ENCODE measurements around the gene PRKCA. TPM values are rescaled to one million over a fixed set of nuclear protein-coding genes. Genes with fewer than 3 reads are reported as not detected.

PRKCA gene
- total RNA-seq, 2 experiments from 2014 or later = 84.4 to 87.9 TPM

GRCh38 chr17:66576473-66576872, 274.1 kb downstream of the PRKCA start:
- ATAC-seq (no peak), DNase-seq (no peak)
- Mint-ChIP-seq H3K9me3 (no peaks in the 10 kb centered on the region), H3K4me1 (ENCODE audit: low read depth) (peaks cover 21% of the 10 kb centered on the region), H3K27me3 (no peaks in the 10 kb centered on the region), H3K27ac (no peak overlapping the region), H3K4me3 (no peak overlapping the region), H3K36me3 (ENCODE audit: low read depth) (peaks cover 12% of the 10 kb centered on the region)
- no peak for TF ChIP-seq CTCF (IDR thresholded peaks at IDR 0.05)
- intact Hi-C loops (cut with micrococcal nuclease) = no loop called here
- POLR2A ChIA-PET = no interaction called here
- CTCF ChIA-PET = no interaction called here

GRCh38 chr17:66577041-66577440, 274.6 kb downstream of the PRKCA start:
- TF ChIP-seq CTCF (IDR thresholded peaks at IDR 0.05) = no peak
- DNase-seq (no peak), ATAC-seq (no peak)
- H3K27ac Mint-ChIP-seq = no peak overlapping the region
- H3K4me3 Mint-ChIP-seq = no peak overlapping the region
- peaks cover 17% of the 10 kb centered on the region for H3K36me3 Mint-ChIP-seq (ENCODE audit: low read depth)
- ChIA-PET POLR2A (no interaction called here), CTCF (interaction anchor here (1.0 kb wide), 1 partner anchor 10 kb away, joined by 5 read pairs; no protein-coding TSS in a partner anchor)
- H3K27me3 Mint-ChIP-seq = no peaks in the 10 kb centered on the region
- H3K9me3 Mint-ChIP-seq = peaks cover 2% of the 10 kb centered on the region
- intact Hi-C loops (cut with micrococcal nuclease) = no loop called here
- H3K4me1 Mint-ChIP-seq (ENCODE audit: low read depth) = peaks cover 21% of the 10 kb centered on the region

DNA sequence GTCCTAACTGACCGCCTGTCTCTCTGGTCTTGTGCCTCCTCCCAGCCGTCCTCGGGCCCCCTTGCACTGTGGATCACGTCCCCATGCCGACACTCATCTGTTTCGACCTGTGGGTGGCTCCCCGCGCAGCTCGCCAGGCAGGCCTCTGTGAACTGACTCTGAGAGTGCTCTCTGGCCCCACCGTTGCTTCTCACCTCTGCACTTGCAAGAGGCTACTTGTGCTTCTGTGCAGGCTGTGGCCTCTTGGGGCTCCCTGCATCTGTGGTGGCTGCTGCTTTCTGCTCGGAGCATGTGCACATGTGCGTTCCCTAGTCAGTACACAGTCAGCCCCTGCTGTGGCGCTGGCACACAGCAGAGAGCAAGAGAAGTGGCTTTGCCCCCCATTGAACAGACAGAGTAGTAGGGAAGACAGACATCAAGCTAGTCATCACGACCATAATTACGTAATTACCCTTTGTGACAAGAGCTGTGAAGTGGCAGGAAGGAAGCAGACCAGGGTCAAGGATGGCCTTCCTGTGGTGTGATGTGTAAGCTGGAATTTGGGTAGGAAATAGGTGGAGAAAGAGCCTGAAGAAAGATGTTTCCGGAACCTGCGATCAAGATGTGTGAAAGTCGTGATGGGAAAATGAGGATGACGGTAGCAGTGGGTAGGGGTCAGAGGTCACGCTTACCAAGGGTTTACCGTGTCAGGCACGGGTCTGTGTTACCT, 276.5 kb downstream of the PRKCA start:
- Mint-ChIP-seq H3K36me3 (ENCODE audit: low read depth) (peaks cover 33% of the 10 kb centered on the region), H3K27me3 (no peaks in the 10 kb centered on the region), H3K4me3 (no peak overlapping the region), H3K27ac (peak overlapping the region; percentile 64), H3K4me1 (ENCODE audit: low read depth) (peaks cover 17% of the 10 kb centered on the region), H3K9me3 (peaks cover 6% of the 10 kb centered on the region)
- intact Hi-C loops (cut with micrococcal nuclease) = no loop called here
- ATAC-seq (no peak), DNase-seq (no peak)
- CTCF ChIA-PET = no interaction called here
- POLR2A ChIA-PET = interaction anchor here (0.9 kb wide), 1 partner anchor 324 kb away, joined by 3 read pairs; no protein-coding TSS in a partner anchor
- no peak for TF ChIP-seq CTCF (IDR thresholded peaks at IDR 0.05)

- ChIA-PET POLR2A (no interaction called here), CTCF (interaction anchor here (2.1 kb wide), 1 partner anchor 12 kb away, joined by 10 read pairs; no protein-coding TSS in a partner anchor)
- peaks cover 34% of the 10 kb centered on the region for H3K36me3 Mint-ChIP-seq (ENCODE audit: low read depth)
- no peak overlapping the region for H3K4me3 Mint-ChIP-seq
- DNase-seq (no peak), ATAC-seq (no peak)
- peaks cover 6% of the 10 kb centered on the region for H3K9me3 Mint-ChIP-seq
- peak overlapping the region; percentile 64 for H3K27ac Mint-ChIP-seq
- TF ChIP-seq CTCF (IDR thresholded peaks at IDR 0.05) = no peak
- intact Hi-C loops (cut with micrococcal nuclease) = no loop called here
- H3K4me1 Mint-ChIP-seq (ENCODE audit: low read depth) = peaks cover 17% of the 10 kb centered on the region
- no peaks in the 10 kb centered on the region for H3K27me3 Mint-ChIP-seq
Observed at GRCh38 chr17:66579556-66579955, 277.1 kb downstream of the PRKCA start.

- POLR2A ChIA-PET = no interaction called here
- Mint-ChIP-seq H3K9me3 (peaks cover 6% of the 10 kb centered on the region), H3K27ac (no peak overlapping the region), H3K4me3 (no peak overlapping the region), H3K27me3 (no peaks in the 10 kb centered on the region), H3K4me1 (ENCODE audit: low read depth) (peaks cover 20% of the 10 kb centered on the region), H3K36me3 (ENCODE audit: low read depth) (peaks cover 36% of the 10 kb centered on the region)
- DNase-seq (no peak), ATAC-seq (no peak)
- intact Hi-C loops (cut with micrococcal nuclease) = no loop called here
- CTCF ChIA-PET = interaction anchor here (2.1 kb wide), 1 partner anchor 13 kb away, joined by 10 read pairs; no protein-coding TSS in a partner anchor
- no peak for TF ChIP-seq CTCF (IDR thresholded peaks at IDR 0.05)
Observed at GRCh38 chr17:66580184-66580955, 278.0 kb downstream of the PRKCA start.
